ENCODE results near the gene BCAP29.

The BCAP29 gene

GRCh38 chr7:107641676-107642075 lies 61.6 kb downstream of the BCAP29 start:
- peaks cover 13% of the 10 kb centered on the region for H3K27me3 Mint-ChIP-seq
- H3K36me3 Mint-ChIP-seq (ENCODE audit: insufficient read depth) = no peaks in the 10 kb centered on the region
- no peak overlapping the region for H3K27ac Mint-ChIP-seq (ENCODE audit: low read depth)
- ATAC-seq (replicated peaks; ENCODE audit: extremely low read depth, poor library complexity, severe bottlenecking) (no peak), DNase-seq (ENCODE audit: low spot score in 2 of 2) (no peak)
- no peak overlapping the region for H3K4me3 Mint-ChIP-seq
- no peaks in the 10 kb centered on the region for H3K4me1 Mint-ChIP-seq
- no peaks in the 10 kb centered on the region for H3K9me3 Mint-ChIP-seq

- no peaks in the 10 kb centered on the region for H3K4me1 Mint-ChIP-seq
- no peaks in the 10 kb centered on the region for H3K9me3 Mint-ChIP-seq
- ATAC-seq (replicated peaks; ENCODE audit: extremely low read depth, poor library complexity, severe bottlenecking) (no peak), DNase-seq (ENCODE audit: low spot score in 2 of 2) (no peak)
- no peak overlapping the region for H3K4me3 Mint-ChIP-seq
- H3K27ac Mint-ChIP-seq (ENCODE audit: low read depth) = no peak overlapping the region
- peaks cover 13% of the 10 kb centered on the region for H3K27me3 Mint-ChIP-seq
- H3K36me3 Mint-ChIP-seq (ENCODE audit: insufficient read depth) = no peaks in the 10 kb centered on the region
Observed at GRCh38 chr7:107642501-107642900, 62.5 kb downstream of the BCAP29 start.

DNA sequence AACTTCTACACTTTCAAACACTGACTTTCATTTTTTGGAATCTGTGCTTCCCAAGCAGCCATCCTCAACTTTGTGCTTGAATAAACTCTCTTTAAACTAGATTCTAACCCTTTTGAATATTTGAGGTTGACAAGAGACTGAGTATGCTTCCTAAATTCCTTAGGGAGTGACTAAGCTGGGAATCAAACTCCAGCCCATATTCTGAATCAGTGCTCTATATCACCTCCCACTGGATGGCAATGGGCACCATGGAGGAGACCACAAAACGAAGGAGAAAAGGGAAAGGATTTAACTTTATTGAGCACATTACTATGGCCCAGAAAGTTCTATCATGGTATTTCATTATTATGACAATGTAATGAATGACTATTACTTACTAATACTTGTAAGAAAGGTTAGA lies 63.4 kb downstream of the BCAP29 start:
- ATAC-seq (replicated peaks; ENCODE audit: extremely low read depth, poor library complexity, severe bottlenecking) = no peak
- no peak overlapping the region for H3K4me3 Mint-ChIP-seq
- no peaks in the 10 kb centered on the region for H3K4me1 Mint-ChIP-seq
- H3K27ac Mint-ChIP-seq (ENCODE audit: low read depth) = no peak overlapping the region
- no peaks in the 10 kb centered on the region for H3K36me3 Mint-ChIP-seq (ENCODE audit: insufficient read depth)
- H3K27me3 Mint-ChIP-seq = peaks cover 13% of the 10 kb centered on the region
- DNase-seq (ENCODE audit: low spot score in 2 of 2) = no peak
- no peaks in the 10 kb centered on the region for H3K9me3 Mint-ChIP-seq

GRCh38 chr7:107643938-107644308 lies 63.9 kb downstream of the BCAP29 start:
- ATAC-seq (replicated peaks; ENCODE audit: extremely low read depth, poor library complexity, severe bottlenecking) (no peak), DNase-seq (ENCODE audit: low spot score in 2 of 2) (no peak)
- H3K4me1 Mint-ChIP-seq = no peaks in the 10 kb centered on the region
- H3K27me3 Mint-ChIP-seq = peaks cover 13% of the 10 kb centered on the region
- no peak overlapping the region for H3K4me3 Mint-ChIP-seq
- H3K9me3 Mint-ChIP-seq = no peaks in the 10 kb centered on the region
- H3K27ac Mint-ChIP-seq (ENCODE audit: low read depth) = no peak overlapping the region
- no peaks in the 10 kb centered on the region for H3K36me3 Mint-ChIP-seq (ENCODE audit: insufficient read depth)

DNA sequence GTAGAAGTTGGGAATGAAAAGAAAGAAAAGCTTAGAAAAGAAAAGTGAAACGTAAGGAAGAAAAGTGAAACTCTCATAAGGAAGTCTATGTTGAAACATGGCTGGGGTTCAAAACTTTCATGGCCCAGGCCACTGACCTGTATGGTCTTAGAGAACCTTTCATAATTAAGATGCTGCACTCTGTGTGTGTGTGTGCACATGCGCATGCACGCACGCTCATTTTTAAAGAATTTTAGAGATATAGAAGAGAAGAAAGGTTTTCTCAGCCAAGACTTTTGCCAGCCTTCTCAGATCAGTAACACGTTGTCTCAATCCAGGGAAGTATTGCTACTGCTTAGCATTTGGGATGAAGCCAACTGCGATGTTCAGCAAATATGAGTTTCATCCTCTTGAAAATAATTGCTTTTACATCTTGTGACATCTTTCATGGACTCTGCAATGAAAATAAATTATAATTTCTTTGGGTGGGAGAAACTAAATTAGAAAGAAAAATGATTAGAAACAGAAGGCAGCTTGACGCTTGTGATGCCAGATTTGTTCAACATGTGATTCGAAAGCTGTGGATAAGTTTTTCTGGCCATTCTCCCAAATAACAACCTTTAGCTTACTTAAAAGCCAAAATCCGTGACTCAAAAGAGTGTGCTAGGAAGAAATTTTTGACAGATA lies 64.4 kb downstream of the BCAP29 start:
- Mint-ChIP-seq H3K36me3 (ENCODE audit: insufficient read depth) (no peaks in the 10 kb centered on the region), H3K9me3 (no peaks in the 10 kb centered on the region), H3K4me1 (no peaks in the 10 kb centered on the region), H3K27ac (ENCODE audit: low read depth) (no peak overlapping the region), H3K27me3 (peaks cover 16% of the 10 kb centered on the region), H3K4me3 (no peak overlapping the region)
- DNase-seq (ENCODE audit: low spot score in 2 of 2) = no peak
- no peak for ATAC-seq (replicated peaks; ENCODE audit: extremely low read depth, poor library complexity, severe bottlenecking)

DNA sequence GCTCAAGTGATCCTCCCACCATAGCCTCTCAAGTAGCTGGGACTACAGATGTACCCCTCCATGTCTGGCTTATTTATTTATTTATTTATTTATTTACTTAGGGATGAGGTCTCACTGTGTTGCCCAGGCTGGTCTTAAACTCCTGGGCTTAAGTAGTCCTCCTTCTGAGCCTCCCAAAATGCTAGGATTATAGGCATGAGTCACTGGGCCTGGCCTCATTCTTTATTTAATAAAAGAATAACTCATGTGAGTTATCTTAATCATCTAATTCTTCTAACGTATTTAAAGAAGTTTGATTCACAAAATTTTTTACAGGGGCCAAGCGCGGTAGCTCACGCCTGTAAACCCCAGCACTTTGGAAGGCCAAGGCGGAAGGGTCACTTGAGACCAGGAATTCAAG lies 72.6 kb downstream of the BCAP29 start:
- DNase-seq (ENCODE audit: low spot score in 2 of 2) = no peak
- H3K9me3 Mint-ChIP-seq = no peaks in the 10 kb centered on the region
- H3K36me3 Mint-ChIP-seq (ENCODE audit: insufficient read depth) = no peaks in the 10 kb centered on the region
- no peak for ATAC-seq (replicated peaks; ENCODE audit: extremely low read depth, poor library complexity, severe bottlenecking)
- no peak overlapping the region for H3K4me3 Mint-ChIP-seq
- H3K27me3 Mint-ChIP-seq = peaks cover 57% of the 10 kb centered on the region
- H3K27ac Mint-ChIP-seq (ENCODE audit: low read depth) = no peak overlapping the region
- no peaks in the 10 kb centered on the region for H3K4me1 Mint-ChIP-seq

GRCh38 chr7:107658467-107658866 lies 78.4 kb downstream of the BCAP29 start:
- Mint-ChIP-seq H3K27me3 (peaks cover 82% of the 10 kb centered on the region), H3K4me3 (no peak overlapping the region)
- DNase-seq (ENCODE audit: low spot score in 2 of 2) = no peak

DNA sequence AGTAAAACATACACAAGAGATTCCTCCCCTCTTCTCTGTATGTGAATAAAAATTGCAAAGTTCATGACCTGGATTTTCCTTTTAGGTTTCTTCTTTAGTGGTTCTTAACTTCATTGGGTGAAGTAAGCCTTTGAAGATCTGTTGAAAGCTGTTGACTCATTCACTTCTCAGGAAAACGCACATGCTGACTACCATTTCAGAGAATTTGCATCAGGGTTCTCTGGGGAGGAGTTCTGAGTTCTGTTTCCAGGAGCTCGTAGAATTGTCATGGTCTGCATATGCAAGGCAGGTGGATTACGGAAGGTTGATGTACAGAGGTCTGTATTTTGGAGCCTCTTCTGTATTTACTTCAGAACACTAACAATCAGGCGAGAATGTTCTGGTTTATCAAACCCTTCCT lies 79.6 kb downstream of the BCAP29 start:
- no peak for DNase-seq (ENCODE audit: low spot score in 2 of 2)
- H3K36me3 Mint-ChIP-seq (ENCODE audit: insufficient read depth) = no peaks in the 10 kb centered on the region
- H3K4me1 Mint-ChIP-seq = peaks cover 8% of the 10 kb centered on the region
- no peak overlapping the region for H3K4me3 Mint-ChIP-seq
- H3K27ac Mint-ChIP-seq (ENCODE audit: low read depth) = no peak overlapping the region
- H3K9me3 Mint-ChIP-seq = no peaks in the 10 kb centered on the region
- H3K27me3 Mint-ChIP-seq = peaks cover 76% of the 10 kb centered on the region
- ATAC-seq (replicated peaks; ENCODE audit: extremely low read depth, poor library complexity, severe bottlenecking) = no peak

More at GRCh38 chr7:107658467-107658866, 78.4 kb downstream of the BCAP29 start:
- Mint-ChIP-seq H3K4me1 (peaks cover 8% of the 10 kb centered on the region), H3K36me3 (ENCODE audit: insufficient read depth) (no peaks in the 10 kb centered on the region), H3K27ac (ENCODE audit: low read depth) (no peak overlapping the region), H3K9me3 (no peaks in the 10 kb centered on the region)
- no peak for ATAC-seq (replicated peaks; ENCODE audit: extremely low read depth, poor library complexity, severe bottlenecking)

- no peaks in the 10 kb centered on the region for H3K36me3 Mint-ChIP-seq (ENCODE audit: insufficient read depth)
- peak within 1 kb of the TSS; percentile 67 for H3K4me3 Mint-ChIP-seq
- H3K27ac Mint-ChIP-seq (ENCODE audit: low read depth) = no peak within 1 kb of the TSS
- peak; percentile 32 for ATAC-seq (replicated peaks; ENCODE audit: extremely low read depth, poor library complexity, severe bottlenecking)
- peaks cover 73% of the 10 kb centered on the region for H3K27me3 Mint-ChIP-seq
- DNase-seq (ENCODE audit: low spot score in 2 of 2) = no peak
- peaks cover 8% of the 10 kb centered on the region for H3K4me1 Mint-ChIP-seq
- no peaks in the 10 kb centered on the region for H3K9me3 Mint-ChIP-seq
Observed at GRCh38 chr7:107660381-107661080, 80.5 kb downstream of the BCAP29 start, which contains the start of gene SLC26A4. Gene SLC26A4, plus strand, starts transcription at chr7:107660828. Its CDS starts 814 bp downstream, at chr7:107661642.

- Mint-ChIP-seq H3K27me3 (peaks cover 65% of the 10 kb centered on the region), H3K4me3 (peak overlapping the region; percentile 67), H3K36me3 (ENCODE audit: insufficient read depth) (no peaks in the 10 kb centered on the region), H3K27ac (ENCODE audit: low read depth) (no peak overlapping the region), H3K4me1 (peaks cover 8% of the 10 kb centered on the region), H3K9me3 (no peaks in the 10 kb centered on the region)
- DNase-seq (ENCODE audit: low spot score in 2 of 2) = peak in 1 of 2 donors; percentile 14
- peak; percentile 43 for ATAC-seq (replicated peaks; ENCODE audit: extremely low read depth, poor library complexity, severe bottlenecking)
Observed at GRCh38 chr7:107661081-107661864, 81.2 kb downstream of the BCAP29 start.

DNA sequence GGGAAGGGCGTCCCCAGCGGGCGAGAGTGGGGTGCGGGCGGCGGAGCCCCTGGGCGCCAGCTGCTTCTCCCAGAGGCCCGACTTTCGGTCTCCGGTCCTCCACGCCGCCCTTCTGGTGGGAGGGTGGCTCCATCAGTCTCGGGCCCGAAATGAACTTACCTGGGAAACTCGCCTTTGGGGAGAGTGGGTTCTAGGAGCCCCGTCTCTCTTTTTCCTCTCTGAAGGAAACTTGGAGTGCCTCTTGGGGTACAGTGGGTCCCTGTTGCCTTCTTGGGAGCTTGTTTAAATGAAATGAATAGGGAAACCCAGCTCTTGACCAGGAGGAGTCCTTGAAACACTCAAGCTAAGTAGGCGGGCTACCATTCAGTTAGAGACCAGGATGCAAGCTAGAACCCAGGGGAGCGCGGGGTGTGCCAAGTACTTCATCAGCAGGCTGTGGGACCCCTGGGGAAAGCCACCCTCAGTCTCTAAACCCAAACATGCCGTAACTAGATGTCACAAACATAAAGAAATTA lies 81.9 kb downstream of the BCAP29 start:
- peaks cover 59% of the 10 kb centered on the region for H3K27me3 Mint-ChIP-seq
- H3K36me3 Mint-ChIP-seq (ENCODE audit: insufficient read depth) = no peaks in the 10 kb centered on the region
- no peak overlapping the region for H3K27ac Mint-ChIP-seq (ENCODE audit: low read depth)
- ATAC-seq (replicated peaks; ENCODE audit: extremely low read depth, poor library complexity, severe bottlenecking) = no peak
- H3K9me3 Mint-ChIP-seq = no peaks in the 10 kb centered on the region
- peaks cover 8% of the 10 kb centered on the region for H3K4me1 Mint-ChIP-seq
- no peak for DNase-seq (ENCODE audit: low spot score in 2 of 2)
- H3K4me3 Mint-ChIP-seq = peak overlapping the region; percentile 65

- DNase-seq (ENCODE audit: low spot score in 2 of 2) (no peak), ATAC-seq (replicated peaks; ENCODE audit: extremely low read depth, poor library complexity, severe bottlenecking) (no peak)
- Mint-ChIP-seq H3K27ac (ENCODE audit: low read depth) (no peak overlapping the region), H3K4me1 (peaks cover 8% of the 10 kb centered on the region), H3K9me3 (no peaks in the 10 kb centered on the region), H3K4me3 (no peak overlapping the region), H3K27me3 (peaks cover 53% of the 10 kb centered on the region), H3K36me3 (ENCODE audit: insufficient read depth) (no peaks in the 10 kb centered on the region)
Observed at GRCh38 chr7:107663196-107663595, 83.2 kb downstream of the BCAP29 start.
